DOHH2 (cell line): ENCODE data around the gene GMEB2.

ENCODE experiments used
- H3F3A ChIP-seq: fragments of 200-600 bp; sonication (generic), shearing (Covaris generic); 2 replicates; pipeline ENCODE4 v1.6.0; 2016; ENCODE audit warnings: antibody characterized with exemption, mild to moderate bottlenecking; ENCODE audit not compliant: control insufficient read depth, insufficient read depth
- H3K27ac ChIP-seq: fragments of 200-600 bp; sonication (generic); 2 replicates; pipeline ENCODE4 v1.5.1; 2014; ENCODE audit warnings: low read depth, mild to moderate bottlenecking, low read length, moderate library complexity
- H3K27me3 ChIP-seq: fragments of 200-600 bp; sonication (generic); 2 replicates; pipeline ENCODE4 v1.6.1; 2014; ENCODE audit warnings: mild to moderate bottlenecking, low read length, mixed read lengths; ENCODE audit not compliant: control insufficient read depth
- H3K36me3 ChIP-seq: fragments of 200-600 bp; sonication (generic); 2 replicates; pipeline ENCODE4 v1.6.1; 2014; ENCODE audit warnings: mild to moderate bottlenecking, low read length, moderate library complexity, mixed read lengths; ENCODE audit not compliant: control insufficient read depth
- H3K4me1 ChIP-seq: fragments of 200-600 bp; sonication (generic); 2 replicates; pipeline ENCODE4 v1.6.1; 2014; ENCODE audit warnings: mild to moderate bottlenecking, low read length, mixed read lengths; ENCODE audit not compliant: control insufficient read depth
- H3K4me2 ChIP-seq: fragments of 200-600 bp; sonication (generic); 2 replicates; pipeline ENCODE4 v1.6.0; 2014; ENCODE audit warnings: mild to moderate bottlenecking, low read length, moderate library complexity
- H3K4me3 ChIP-seq: fragments of 200-600 bp; sonication (generic); 2 replicates; pipeline ENCODE4 v1.5.1; 2014; ENCODE audit warnings: mild to moderate bottlenecking, low read length, mixed read lengths
- H3K79me2 ChIP-seq: fragments of 200-600 bp; sonication (generic); 2 replicates; pipeline ENCODE4 v1.6.1; 2014; ENCODE audit warnings: mild to moderate bottlenecking, low read length, mixed read lengths; ENCODE audit not compliant: control insufficient read depth
- H3K9me2 ChIP-seq: fragments of 200-600 bp; sonication (generic); replicated peaks from 2 replicates; pipeline ENCODE4 v1.6.1; 2014; ENCODE audit warnings: mild to moderate bottlenecking, low read length, mixed read lengths; ENCODE audit not compliant: control insufficient read depth
- H3K9me3 ChIP-seq: fragments of 200-600 bp; sonication (generic); 2 replicates; pipeline ENCODE4 v1.6.1; 2014; ENCODE audit warnings: antibody characterized with exemption, low read length, mixed read lengths; ENCODE audit not compliant: control insufficient read depth, insufficient read depth
- H4K20me1 ChIP-seq: fragments of 200-600 bp; sonication (generic); 2 replicates; pipeline ENCODE4 v1.6.0; 2014; ENCODE audit warnings: low read depth, mild to moderate bottlenecking, antibody characterized with exemption, low read length, moderate library complexity; ENCODE audit not compliant: control insufficient read depth, insufficient read depth
- CTCF ChIP-seq: fragments of 200-600 bp; sonication (generic); IDR thresholded peaks from one replicate; pipeline ENCODE4 v1.5.1; 2014; ENCODE audit warnings: antibody characterized with exemption, mild to moderate bottlenecking, low read depth, low read length; ENCODE audit not compliant: poor library complexity, severe bottlenecking
- EZH2phosphoT487 ChIP-seq: fragments of 200-600 bp; sonication (generic); IDR thresholded peaks from 2 replicates; pipeline ENCODE4 v1.6.1; 2017; ENCODE audit warnings: borderline replicate concordance, mild to moderate bottlenecking, antibody characterized with exemption, low read length, moderate library complexity, mixed read lengths

The GMEB2 gene

GRCh38 chr20:63658749-63659187 is 31.9 kb upstream of the GMEB2 start:
- Histone ChIP-seq H3K9me2 (no peaks in the 10 kb centered on the region), H3K79me2 (peaks cover 23% of the 10 kb centered on the region), H3K4me3 (peak overlapping the region; percentile 94), H3K4me2 (peak overlapping the region; percentile 84), H3K9me3 (no peaks in the 10 kb centered on the region), H3F3A (no peaks in the 10 kb centered on the region), H3K27me3 (no peaks in the 10 kb centered on the region), H3K27ac (no peak overlapping the region), H4K20me1 (peaks cover 8% of the 10 kb centered on the region; the same call in 1 of the 2 replicates), H3K36me3 (peaks cover 30% of the 10 kb centered on the region), H3K4me1 (peaks cover 29% of the 10 kb centered on the region)
- TF ChIP-seq EZH2phosphoT487 (no peak), CTCF (no peak)

- H3K36me3 ChIP-seq: peaks cover 23% of the 10 kb centered on the region
- H3K27me3 ChIP-seq: no peaks in the 10 kb centered on the region; the same call in 1 of the 2 replicates
- no peaks in the 10 kb centered on the region for H3K9me3 ChIP-seq
- peak within 1 kb of the TSS; percentile 84 for H3K4me2 ChIP-seq
- H3K4me1 ChIP-seq: peaks cover 32% of the 10 kb centered on the region
- peak within 1 kb of the TSS; percentile 94 for H3K4me3 ChIP-seq
- H3F3A ChIP-seq: no peaks in the 10 kb centered on the region
- peaks cover 23% of the 10 kb centered on the region for H3K79me2 ChIP-seq
- H4K20me1 ChIP-seq: peaks cover 8% of the 10 kb centered on the region; the same call in 1 of the 2 replicates
- peak within 1 kb of the TSS; percentile 52 for H3K27ac ChIP-seq
- TF ChIP-seq EZH2phosphoT487: no peak
- no peak for TF ChIP-seq CTCF
- no peaks in the 10 kb centered on the region for H3K9me2 ChIP-seq
These were observed 31.2 kb upstream of the GMEB2 start, which contains the start of gene RTEL1 for GRCh38 chr20:63657937-63658748. Gene RTEL1, plus strand, starts transcription at chr20:63658312. Its CDS starts 1,091 bp downstream, at chr20:63659403.

DNA sequence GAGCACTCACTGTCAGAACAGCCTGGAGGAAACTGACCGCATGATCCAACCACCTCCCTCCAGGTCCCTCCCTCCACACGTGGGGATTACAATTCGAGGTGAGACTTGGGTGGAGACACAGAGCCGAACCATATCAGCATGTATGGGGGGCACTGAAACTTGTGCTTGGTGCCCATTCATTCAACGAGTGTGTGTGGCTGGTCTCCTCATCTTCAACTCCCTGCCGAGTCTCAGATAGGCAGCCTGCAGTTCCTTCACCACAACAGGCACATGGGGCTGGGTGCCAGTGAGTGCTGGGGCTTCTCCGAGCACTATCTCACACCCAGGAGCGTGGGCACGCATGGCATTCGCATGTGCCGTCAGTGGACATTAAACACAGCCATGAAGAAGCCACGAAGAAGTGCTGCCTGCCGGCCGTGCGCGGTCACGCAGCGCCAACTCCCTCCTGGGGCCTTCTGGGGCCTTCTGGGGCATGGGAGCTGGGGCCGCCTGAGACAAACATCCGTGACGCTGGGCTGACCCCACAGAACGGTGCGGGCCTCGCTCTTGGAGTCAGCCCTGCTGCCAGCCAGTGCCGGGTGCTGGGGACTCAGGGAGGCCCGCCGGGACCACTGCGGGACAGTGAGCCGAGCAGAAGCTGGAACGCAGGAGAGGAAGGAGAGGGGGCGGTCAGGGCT is 30.5 kb upstream of the GMEB2 start:
- no peaks in the 10 kb centered on the region for H3F3A ChIP-seq
- H3K9me2 ChIP-seq: no peaks in the 10 kb centered on the region
- peaks cover 8% of the 10 kb centered on the region; the same call in 1 of the 2 replicates for H4K20me1 ChIP-seq
- H3K4me2 ChIP-seq: peak overlapping the region; percentile 84
- no peaks in the 10 kb centered on the region for H3K9me3 ChIP-seq
- TF ChIP-seq EZH2phosphoT487 (no peak), CTCF (no peak)
- peak overlapping the region; percentile 94 for H3K4me3 ChIP-seq
- peak overlapping the region; percentile 52; the same call in 1 of the 2 replicates for H3K27ac ChIP-seq
- H3K4me1 ChIP-seq: peaks cover 36% of the 10 kb centered on the region
- peaks cover 23% of the 10 kb centered on the region for H3K79me2 ChIP-seq
- H3K27me3 ChIP-seq: peaks cover 4% of the 10 kb centered on the region
- peaks cover 17% of the 10 kb centered on the region for H3K36me3 ChIP-seq
